Smooth muscle cell (in vitro differentiated cells): ENCODE data around the gene CPSF7. TPM values are rescaled to one million over a fixed set of nuclear protein-coding genes. Genes with fewer than 3 reads are reported as not detected.
"Not testable (repeated sequence)": the region's sequence is repeated elsewhere in the genome, so short reads cannot be mapped to it uniquely, and the experiment has no call there.

Experiments used
- DNase-seq: peaks from one replicate; lab custom pipeline; 2025; ENCODE audit not compliant: unreplicated experiment; lab: John Stamatoyannopoulos, UW
- H2AFZ ChIP-seq: fragments of 200-600 bp; sonication (generic); 2 replicates; pipeline ENCODE4 v1.6.0; 2016; ENCODE audit warnings: antibody characterized with exemption, low read depth, mild to moderate bottlenecking
- H3F3A ChIP-seq: fragments of 200-600 bp; sonication (generic); 2 replicates; pipeline ENCODE4 v1.6.0; 2017; ENCODE audit warnings: antibody characterized with exemption, low read depth
- H3K27ac ChIP-seq: fragments of 200-600 bp; sonication (generic); 2 replicates; pipeline ENCODE4 v1.5.1; 2016; ENCODE audit warnings: low read depth, mild to moderate bottlenecking
- H3K27me3 ChIP-seq: fragments of 200-600 bp; sonication (generic); 2 replicates; pipeline ENCODE4 v1.6.1; 2016; ENCODE audit warnings: low read depth, mild to moderate bottlenecking
- H3K36me3 ChIP-seq: fragments of 200-600 bp; sonication (generic); 2 replicates; pipeline ENCODE4 v1.5.1; 2016; ENCODE audit warnings: low read depth
- H3K4me1 ChIP-seq: fragments of 200-600 bp; sonication (generic); 2 replicates; pipeline ENCODE4 v1.5.1; 2016; ENCODE audit warnings: low read depth
- H3K4me2 ChIP-seq: fragments of 200-600 bp; sonication (generic); 2 replicates; pipeline ENCODE4 v1.6.0; 2016; ENCODE audit warnings: mild to moderate bottlenecking
- H3K4me3 ChIP-seq: fragments of 200-600 bp; sonication (generic); 2 replicates; pipeline ENCODE4 v1.5.1; 2016; ENCODE audit warnings: mild to moderate bottlenecking
- H3K79me2 ChIP-seq: fragments of 200-600 bp; sonication (generic); 2 replicates; pipeline ENCODE4 v1.6.0; 2016; ENCODE audit warnings: low read depth, mild to moderate bottlenecking
- H3K9ac ChIP-seq: fragments of 200-600 bp; sonication (generic); 2 replicates; pipeline ENCODE4 v1.6.0; 2016; ENCODE audit warnings: low read depth
- H3K9me3 ChIP-seq: fragments of 200-600 bp; sonication (generic); replicated peaks from 2 replicates; pipeline ENCODE4 v1.5.1; 2016; ENCODE audit warnings: low read depth
- H4K20me1 ChIP-seq: fragments of 200-600 bp; sonication (generic); 2 replicates; pipeline ENCODE4 v1.6.0; 2016; ENCODE audit warnings: low read depth
- CTCF ChIP-seq: fragments of 200-600 bp; sonication (generic); IDR thresholded peaks from 2 replicates; pipeline ENCODE4 v1.5.1; 2017; ENCODE audit warnings: borderline replicate concordance, mild to moderate bottlenecking, antibody characterized with exemption; ENCODE audit not compliant: insufficient read depth, poor library complexity, severe bottlenecking
- WGBS: methylation state at CpG from one replicate; pipeline ENCODE4 v1.1.7; 2016; ENCODE audit warnings: low lambda C conversion rate; 5-methylcytosine and 5-hydroxymethylcytosine counted together
- polyA plus RNA-seq: library from polyadenylated mRNA; unstranded; fragments of >200 nt; fragmentation: Nextera tagmentation; extraction: Ambion mirVana; gene quantifications from 2 replicates; pipeline ENCODE4 v1.2.1, GENCODE V29; 2016
- total RNA-seq: library from RNA; depleted of rRNA; stranded (reverse); fragments of >200 nt; gene quantifications from 2 replicates; pipeline ENCODE4 v1.2.3, GENCODE V29; 2014

CPSF7 gene
- total and polyA plus RNA-seq, 2 experiments from 2014 or later: 26.2 to 35.1 TPM

GRCh38 chr11:61384271-61385242, 45.2 kb downstream of the CPSF7 start:
- Histone ChIP-seq H3K4me3 (no peak overlapping the region), H3K27ac (no peak overlapping the region), H3K9me3 (no peaks in the 10 kb centered on the region), H2AFZ (no peak overlapping the region), H3K79me2 (no peaks in the 10 kb centered on the region), H4K20me1 (no peaks in the 10 kb centered on the region), H3K9ac (no peak overlapping the region), H3K4me2 (no peak overlapping the region), H3K4me1 (no peaks in the 10 kb centered on the region), H3F3A (peaks cover 1% of the 10 kb centered on the region), H3K36me3 (no peaks in the 10 kb centered on the region), H3K27me3 (no peaks in the 10 kb centered on the region)
- WGBS: 89% methylated on average over 15 of the region's 15 CpGs
- no peak for DNase-seq
- TF ChIP-seq CTCF: no peak

GRCh38 chr11:61383859-61384258, 45.9 kb downstream of the CPSF7 start:
- H3K4me3 ChIP-seq, DNase-seq, H3K9ac ChIP-seq, H3K27ac ChIP-seq, H2AFZ ChIP-seq, H3K36me3 ChIP-seq, H3K27me3 ChIP-seq, H3F3A ChIP-seq, H3K4me1 ChIP-seq, H4K20me1 ChIP-seq, H3K9me3 ChIP-seq, H3K4me2 ChIP-seq, H3K79me2 ChIP-seq: not testable (repeated sequence)
- 85% methylated on average over 5 of the region's 5 CpGs for WGBS

GRCh38 chr11:61380884-61381283, 48.9 kb downstream of the CPSF7 start:
- Histone ChIP-seq H3K4me1 (peaks cover 9% of the 10 kb centered on the region), H3F3A (peaks cover 21% of the 10 kb centered on the region), H3K9me3 (no peaks in the 10 kb centered on the region), H2AFZ (no peak overlapping the region), H3K36me3 (no peaks in the 10 kb centered on the region), H3K4me3 (no peak overlapping the region), H3K27me3 (no peaks in the 10 kb centered on the region), H3K4me2 (no peak overlapping the region), H3K27ac (no peak overlapping the region), H4K20me1 (no peaks in the 10 kb centered on the region), H3K79me2 (no peaks in the 10 kb centered on the region), H3K9ac (no peak overlapping the region)
- TF ChIP-seq CTCF: no peak
- no peak for DNase-seq
- WGBS: 96% methylated on average over 9 of the region's 9 CpGs

- Histone ChIP-seq H2AFZ (no peak overlapping the region), H3K27ac (peak overlapping the region; percentile 94), H3F3A (peaks cover 21% of the 10 kb centered on the region), H3K27me3 (no peaks in the 10 kb centered on the region), H3K36me3 (no peaks in the 10 kb centered on the region), H3K4me3 (no peak overlapping the region), H3K4me1 (peaks cover 9% of the 10 kb centered on the region), H3K4me2 (peak overlapping the region; percentile 47), H4K20me1 (no peaks in the 10 kb centered on the region), H3K79me2 (no peaks in the 10 kb centered on the region), H3K9me3 (no peaks in the 10 kb centered on the region), H3K9ac (peak overlapping the region; percentile 61)
- no peak for DNase-seq
- no peak for TF ChIP-seq CTCF
- WGBS: 19% methylated on average over 5 of the region's 5 CpGs
Measured at GRCh38 chr11:61378713-61379313, 51.0 kb downstream of the CPSF7 start.
